ENCODE data around the gene EEF2.
"Not testable (repeated sequence)": the region's sequence is repeated elsewhere in the genome, so short reads cannot be mapped to it uniquely, and the experiment has no call there.

Gene EEF2

DNA sequence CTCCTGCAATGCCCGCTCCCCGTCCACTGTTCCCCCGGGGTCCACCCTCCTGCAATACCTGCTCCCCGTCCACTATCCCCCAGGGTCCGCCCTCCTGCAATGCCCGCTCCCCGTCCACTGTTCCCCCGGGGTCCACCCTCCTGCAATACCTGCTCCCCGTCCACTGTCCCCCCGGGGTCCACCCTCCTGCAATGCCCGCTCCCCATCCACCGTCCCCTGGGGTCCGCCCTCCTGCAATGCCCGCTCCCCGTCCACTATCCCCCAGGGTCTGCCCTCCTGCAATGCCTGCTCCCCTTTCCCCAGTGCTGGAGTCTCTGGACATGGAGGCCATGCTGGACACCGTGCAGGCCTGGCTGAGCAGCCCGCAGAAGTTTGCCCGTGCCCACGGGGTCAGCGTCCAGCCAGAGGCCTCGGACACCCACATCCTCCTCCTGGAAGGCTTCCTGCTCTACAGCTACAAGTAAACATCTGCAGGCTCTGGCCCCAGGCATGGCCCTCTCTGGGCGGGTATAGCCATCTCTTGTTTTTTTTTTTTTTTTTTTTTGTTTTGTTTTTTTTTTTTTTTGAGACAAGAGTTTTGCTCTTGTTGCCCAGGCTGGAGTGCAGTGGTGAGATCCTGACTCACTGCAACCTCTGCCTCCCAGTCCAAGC, 46.8 kb downstream of the EEF2 start:
- not testable (repeated sequence) for DNase-seq

DNA sequence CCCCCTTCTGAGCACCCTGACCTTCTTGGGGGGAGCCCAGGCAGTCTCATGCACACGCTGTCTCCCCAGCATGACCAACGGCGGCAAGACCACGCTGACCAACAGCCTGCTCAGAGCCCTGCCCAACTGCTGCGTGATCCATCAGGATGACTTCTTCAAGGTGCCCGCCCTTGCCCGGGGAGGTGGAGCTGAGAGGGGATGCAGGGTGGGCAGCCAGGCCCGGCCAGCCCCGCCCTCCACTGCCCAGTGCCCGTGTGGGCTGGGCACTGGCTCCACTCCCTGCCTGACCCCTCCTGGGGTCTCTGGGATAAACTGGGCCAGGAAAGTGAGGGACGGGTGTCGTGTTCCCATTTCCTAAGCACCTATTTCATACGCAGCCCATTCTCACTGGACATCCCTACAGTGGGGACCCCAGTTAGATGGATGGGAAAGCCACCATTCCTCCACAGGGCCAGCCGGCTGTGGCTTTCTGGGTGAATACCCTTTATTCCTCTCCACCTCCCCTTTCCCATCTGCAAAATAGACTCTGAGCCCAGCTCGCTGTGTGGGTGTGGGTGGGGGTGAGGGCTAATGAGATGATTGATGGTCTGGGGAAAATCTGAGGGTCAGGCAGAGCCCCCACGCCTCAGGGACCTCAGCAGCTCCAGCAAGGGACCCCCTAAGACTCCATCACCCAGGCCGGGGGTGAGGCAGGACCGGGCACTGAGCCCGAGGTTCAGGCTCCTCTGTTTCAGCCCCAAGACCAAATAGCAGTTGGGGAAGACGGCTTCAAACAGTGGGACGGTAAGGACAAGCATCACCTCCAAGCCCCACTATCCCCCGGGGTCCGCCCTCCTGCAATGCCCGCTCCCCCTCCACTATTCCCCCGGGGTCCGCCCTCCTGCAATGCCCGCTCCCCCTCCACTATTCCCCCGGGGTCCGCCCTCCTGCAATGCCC, 48.5 kb downstream of the EEF2 start:
- no peak for DNase-seq

DNA sequence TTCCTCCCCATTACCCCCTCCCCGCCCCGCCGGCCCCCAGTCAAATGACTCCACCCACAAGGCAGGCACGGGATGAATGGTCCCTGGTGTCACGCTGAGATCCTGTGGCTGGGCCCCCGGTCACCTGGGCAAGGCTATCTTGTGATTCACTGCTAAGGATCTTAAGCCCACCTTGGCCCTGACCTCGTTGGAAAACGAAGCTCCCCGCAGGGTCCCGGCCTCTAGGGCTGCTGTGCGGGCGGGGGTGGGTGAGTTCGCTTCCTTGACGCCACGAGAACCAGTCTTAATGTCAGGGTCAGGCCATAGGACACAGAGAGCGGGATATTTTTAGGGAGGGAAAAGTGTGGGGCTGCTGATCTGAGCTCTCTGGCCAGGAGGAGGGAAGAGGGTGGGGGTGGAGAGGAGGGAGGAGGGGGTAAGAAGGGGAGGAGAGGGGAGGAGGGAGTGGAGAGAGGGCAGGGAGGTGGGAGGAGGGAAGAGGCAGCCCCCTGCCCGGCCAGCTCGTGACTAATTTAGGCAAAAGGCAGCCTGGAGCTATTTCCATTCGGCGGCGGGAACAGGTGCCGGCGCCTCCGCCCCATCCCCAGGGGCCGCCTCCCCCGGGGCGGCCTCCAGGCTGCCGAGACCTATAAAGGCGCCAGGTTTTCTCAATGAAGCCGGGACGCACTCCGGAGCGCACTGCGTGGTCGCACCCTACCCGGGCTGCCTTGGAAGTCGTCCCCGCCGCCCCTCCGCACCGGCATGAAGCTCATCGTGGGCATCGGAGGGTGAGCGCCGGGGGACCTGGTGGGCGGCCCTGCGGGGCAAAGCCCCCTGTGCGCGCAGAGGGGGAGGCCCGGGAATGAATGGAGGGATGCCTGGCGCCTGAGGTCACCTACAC, 52.1 kb downstream of the EEF2 start, which contains the start of gene NMRK2:
TSS of gene NMRK2 (plus strand) at position 139 of the 880 bp plus-strand sequence. CDS start at position 742, 603 bp downstream.
- no peak for DNase-seq

DNA sequence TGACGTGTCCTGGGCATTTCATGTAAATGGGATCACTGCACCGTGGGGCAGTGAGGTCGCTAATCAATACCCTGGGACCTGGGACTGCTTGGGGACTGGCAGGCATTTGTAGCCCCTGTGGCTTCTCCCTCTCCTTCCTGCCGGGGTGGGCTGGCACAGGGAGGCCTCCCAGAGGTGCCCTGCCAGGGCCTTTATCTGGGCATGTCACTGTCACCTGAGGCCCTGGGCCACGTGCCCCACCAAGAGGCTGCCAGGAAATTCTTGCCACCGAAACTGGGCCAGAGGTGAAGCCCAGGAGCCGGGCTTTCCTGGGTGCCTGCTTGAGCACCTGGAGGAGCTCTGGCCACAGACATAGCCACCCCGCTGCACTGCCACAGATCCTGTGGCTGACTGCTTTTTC, 54.2 kb downstream of the EEF2 start:
- no peak for DNase-seq
